Measurements from ENCODE around the gene MCC.

The MCC gene

GRCh38 chr5:112986224-112986623 is 502.0 kb downstream of the MCC start:
- H3K4me3 ChIP-seq (ENCODE audit: low read depth, low read length) = no peak overlapping the region
- TF ChIP-seq CTCF (IDR thresholded peaks at IDR 0.05; ENCODE audit: borderline replicate concordance, insufficient read depth, low read depth, low read length) = no peak

- no peak for TF ChIP-seq CTCF (IDR thresholded peaks at IDR 0.05; ENCODE audit: borderline replicate concordance, insufficient read depth, low read depth, low read length)
- no peak overlapping the region for H3K4me3 ChIP-seq (ENCODE audit: low read depth, low read length)
Measured at GRCh38 chr5:112983363-112983762, 504.9 kb downstream of the MCC start.

GRCh38 chr5:112979723-112980122 is 508.5 kb downstream of the MCC start:
- H3K4me3 ChIP-seq (ENCODE audit: low read depth, low read length) = no peak overlapping the region
- TF ChIP-seq CTCF (IDR thresholded peaks at IDR 0.05; ENCODE audit: borderline replicate concordance, insufficient read depth, low read depth, low read length) = no peak

GRCh38 chr5:112978836-112979235 is 509.4 kb downstream of the MCC start:
- H3K4me3 ChIP-seq (ENCODE audit: low read depth, low read length) = no peak overlapping the region
- TF ChIP-seq CTCF (IDR thresholded peaks at IDR 0.05; ENCODE audit: borderline replicate concordance, insufficient read depth, low read depth, low read length) = no peak

- H3K4me3 ChIP-seq (ENCODE audit: low read depth, low read length) = peak overlapping the region; percentile 86
- no peak for TF ChIP-seq CTCF (IDR thresholded peaks at IDR 0.05; ENCODE audit: borderline replicate concordance, insufficient read depth, low read depth, low read length)
Measured at GRCh38 chr5:112977440-112977861, 510.8 kb downstream of the MCC start.

GRCh38 chr5:112976432-112977309 is 511.6 kb downstream of the MCC start, which contains the start of gene DCP2:
Gene DCP2, plus strand, starts transcription at chr5:112976798. Its CDS starts 136 bp downstream, at chr5:112976934.
- no peak for TF ChIP-seq CTCF (IDR thresholded peaks at IDR 0.05; ENCODE audit: borderline replicate concordance, insufficient read depth, low read depth, low read length)
- peak within 1 kb of the TSS; percentile 86 for H3K4me3 ChIP-seq (ENCODE audit: low read depth, low read length)
